Pancreas (tissue), 10 donors: ENCODE measurements around the gene TMEM132C. TPM values are rescaled to one million over a fixed set of nuclear protein-coding genes. Genes with fewer than 3 reads are reported as not detected.

ENCODE experiments used
- ATAC-seq, 4 donors: fragments of 200-7000 bp; cut with Tn5 transposase; one replicate each; pipeline versions ENCODE4 v1.8.0 to v1.9.1; 2020; ENCODE audit warnings: mild to moderate bottlenecking in 4 of 4, moderate library complexity in 4 of 4
- DNase-seq, 6 donors: peaks; one replicate each; pipeline ENCODE4 v3.0.0-alpha.2; 2020
- FAIRE-seq: peaks from 2 replicates; lab custom pipeline; 2012; peaks lifted over from hg19 to GRCh38; lab: Jason Lieb, UNC
- H3K27ac ChIP-seq, 4 donors: fragments of 200-600 bp; sonication (generic); 1 replicate in 3 of 4; 2 replicates in 1 of 4; pipeline versions ENCODE4 v1.5.0 to v1.8.0; 2020
- H3K27me3 ChIP-seq, 4 donors: fragments of 200-600 bp; one replicate each; pipeline ENCODE4 v1.8.0; 2021
- H3K36me3 ChIP-seq, 3 donors: fragments of 200-600 bp; sonication (generic) in 1 of 3; one replicate each; pipeline versions ENCODE4 v1.5.0 to v1.8.0; 2020 to 2021
- H3K4me1 ChIP-seq, 3 donors: fragments of 200-600 bp; one replicate each; pipeline ENCODE4 v1.8.0; 2021
- H3K4me3 ChIP-seq, 4 donors: fragments of 200-600 bp; sonication (generic) in 2 of 4; one replicate each; pipeline versions ENCODE4 v1.5.0 to v1.8.0; 2020 to 2021
- H3K9me3 ChIP-seq, 4 donors: fragments of 200-600 bp; one replicate each; pipeline ENCODE4 v1.8.0; 2021
- CTCF ChIP-seq, 4 donors: fragments of 200-600 bp; sonication (generic) in 3 of 4; IDR thresholded peaks; one replicate each; pipeline versions ENCODE4 v1.5.0 to v1.8.0; 2021; ENCODE audit warnings: antibody characterized with exemption in 4 of 4
- WGBS, 2 donors: extraction: QIAGEN DNeasy Blood & Tissue Kit; methylation state at CpG; one replicate each; pipeline ENCODE4 v1.1.7; 2013; 5-methylcytosine and 5-hydroxymethylcytosine counted together
- intact Hi-C, 3 donors: fragments of 100-400 bp; cut with DNase I; formaldehyde crosslinking; loops; one replicate each; pipeline versions ENCODE4 v1.11.1 to v1.14.2; 2022
- polyA plus RNA-seq, 2 donors: library from polyadenylated mRNA; stranded (reverse); fragments of 200-250 nt; gene quantifications; one replicate each; pipeline ENCODE4 v1.2.3, GENCODE V29; 2013
- total RNA-seq, 6 donors: library from RNA; stranded (reverse); fragmentation: NEBNext Ultra II Directional in 4 of 6; extraction: Animal tissue kit (Norgen Biotek cat#: 25700) in 4 of 6; gene quantifications; one replicate each; pipeline versions ENCODE4 v1.2.1 to v1.2.4, GENCODE V29; 2021 to 2023
- donor health status: healthy with polysubstance abuse.
- donor health status: DM: no; HTN: no; CAD: no; lungs with moderate emphysema.
- donor health status: DM: no; HTN: no; CAD: no.
- donor health status: control.
- donor health status: control.
- donor health status: Bipolar disorder and iron deficiency.
- donor health status: DM: yes; HTN: yes; CAD: no.
- donor health status: DM: no; HTN: no; CAD: no.
- donor health status: DM: no; HTN: no; CAD: no.
- donor health status: DM: yes; HTN: yes; CAD: no.

Gene TMEM132C
- total and polyA plus RNA-seq, 8 donors, result 0.63 to 5.8 (median 3.1) TPM

- DNase-seq (no peak), FAIRE-seq (no peak), ATAC-seq (no peak)
- Histone ChIP-seq H3K4me1 (no peaks in the 10 kb centered on the region), H3K9me3 (no peaks in the 10 kb centered on the region), H3K27ac (no peak overlapping the region), H3K4me3 (no peak overlapping the region), H3K27me3 (peaks cover 0 to 3% (median 0%) of the 10 kb centered on the region in 4 donors), H3K36me3 (no peaks in the 10 kb centered on the region)
- TF ChIP-seq CTCF (IDR thresholded peaks at IDR 0.05), result no peak
- intact Hi-C loops, result no loop called here
- WGBS, 2 donors, result 29 to 37% methylated on average over 12 of the region's 12 CpGs
Observed at GRCh38 chr12:128353301-128353700, 86.3 kb downstream of the TMEM132C start.

- FAIRE-seq (no peak), DNase-seq (no peak), ATAC-seq (peak in 2 of 4 donors; percentile 35 to 53)
- Histone ChIP-seq H3K27me3 (no peaks in the 10 kb centered on the region), H3K36me3 (no peaks in the 10 kb centered on the region), H3K4me1 (no peaks in the 10 kb centered on the region), H3K4me3 (no peak overlapping the region), H3K27ac (no peak overlapping the region), H3K9me3 (no peaks in the 10 kb centered on the region)
- no peak for TF ChIP-seq CTCF (IDR thresholded peaks at IDR 0.05)
- WGBS, 2 donors, result 52 to 59% methylated on average over 7 of the region's 7 CpGs
- intact Hi-C loops, result no loop called here
Observed at GRCh38 chr12:128356547-128356946, 89.6 kb downstream of the TMEM132C start.

GRCh38 chr12:128361400-128361995, 94.5 kb downstream of the TMEM132C start:
- FAIRE-seq (no peak), DNase-seq (no peak), ATAC-seq (no peak)
- Histone ChIP-seq H3K9me3 (no peaks in the 10 kb centered on the region), H3K4me1 (no peaks in the 10 kb centered on the region), H3K27me3 (no peaks in the 10 kb centered on the region), H3K36me3 (no peaks in the 10 kb centered on the region), H3K4me3 (no peak overlapping the region), H3K27ac (no peak overlapping the region)
- TF ChIP-seq CTCF (IDR thresholded peaks at IDR 0.05), result no peak
- whole genome bisulfite sequencing, 2 donors, result 32 to 43% methylated on average over 7 of the region's 7 CpGs
- intact Hi-C loops, result no loop called here

- intact Hi-C loops, result no loop called here
- TF ChIP-seq CTCF (IDR thresholded peaks at IDR 0.05), result no peak
Observed at GRCh38 chr12:128365032-128365431, 98.1 kb downstream of the TMEM132C start.

GRCh38 chr12:128365651-128366231, 98.8 kb downstream of the TMEM132C start:
- TF ChIP-seq CTCF (IDR thresholded peaks at IDR 0.05), result no peak
- ATAC-seq (peak in 3 of 4 donors; percentile 62 to 76 (median 71)), FAIRE-seq (no peak), DNase-seq (peak in 1 of 6 donors; percentile 17)
- H3K27ac ChIP-seq, result no peak overlapping the region
- H3K9me3 ChIP-seq, result no peaks in the 10 kb centered on the region
- no peaks in the 10 kb centered on the region for H3K4me1 ChIP-seq
- no peaks in the 10 kb centered on the region for H3K36me3 ChIP-seq
- H3K27me3 ChIP-seq, result peaks cover 0 to 9% (median 0%) of the 10 kb centered on the region in 4 donors
- 2% methylated on average over 26 of the region's 26 CpGs for WGBS, 2 donors
- intact Hi-C loops, result no loop called here
- peak overlapping the region in 2 of 4 donors; percentile 21 to 28 for H3K4me3 ChIP-seq

More at GRCh38 chr12:128365032-128365431, 98.1 kb downstream of the TMEM132C start:
- no peak overlapping the region for H3K27ac ChIP-seq
- 33 to 54% methylated on average over 6 of the region's 6 CpGs for WGBS, 2 donors
- no peaks in the 10 kb centered on the region for H3K36me3 ChIP-seq
- no peak for ATAC-seq
- H3K4me3 ChIP-seq, result peak overlapping the region in 1 of 4 donors; percentile 28
- peaks cover 0 to 9% (median 0%) of the 10 kb centered on the region in 4 donors for H3K27me3 ChIP-seq
- no peaks in the 10 kb centered on the region for H3K9me3 ChIP-seq
- FAIRE-seq, result no peak
- no peak for DNase-seq
- H3K4me1 ChIP-seq, result no peaks in the 10 kb centered on the region
